ENCODE data around the gene SDK1.

The SDK1 gene

GRCh38 chr7:4139656-4140625 is 838.9 kb downstream of the SDK1 start:
- Histone ChIP-seq H3K4me2 (ENCODE audit: insufficient read depth, low read length) (no peak overlapping the region), H3K9me3 (ENCODE audit: insufficient read depth, low read length, severe bottlenecking) (no peaks in the 10 kb centered on the region), H3K36me3 (ENCODE audit: insufficient read depth, low read length) (no peaks in the 10 kb centered on the region), H3K4me3 (ENCODE audit: low read depth in 1 of 2, low read length in 2 of 2) (no peak overlapping the region), H3K27me3 (ENCODE audit: insufficient read depth, low read length, poor library complexity) (no peaks in the 10 kb centered on the region), H3K4me1 (ENCODE audit: insufficient read depth, low read length) (no peaks in the 10 kb centered on the region), H3K9ac (ENCODE audit: low read depth, low read length) (no peak overlapping the region), H3K27ac (ENCODE audit: low read length) (no peak overlapping the region), H4K20me1 (ENCODE audit: insufficient read depth, low read length) (no peaks in the 10 kb centered on the region), H2AFZ (ENCODE audit: low read depth, low read length) (no peak overlapping the region), H3K79me2 (ENCODE audit: insufficient read depth, low read length) (no peaks in the 10 kb centered on the region)
- ATAC-seq (ENCODE audit: insufficient read depth, low read depth) (no peak), DNase-seq (no peak)
- no peak for TF ChIP-seq EZH2 (IDR thresholded peaks at IDR 0.05; ENCODE audit: borderline replicate concordance, low read depth, low read length, severe bottlenecking)
- no peak for TF ChIP-seq CTCF (IDR thresholded peaks at IDR 0.05; ENCODE audit: borderline replicate concordance, extremely low read depth, low read length, poor library complexity, severe bottlenecking)

GRCh38 chr7:4140933-4141332 is 839.9 kb downstream of the SDK1 start:
- no peak for DNase-seq
- Histone ChIP-seq H3K4me1 (ENCODE audit: insufficient read depth, low read length) (no peaks in the 10 kb centered on the region), H3K9me3 (ENCODE audit: insufficient read depth, low read length, severe bottlenecking) (no peaks in the 10 kb centered on the region), H2AFZ (ENCODE audit: low read depth, low read length) (no peak overlapping the region), H3K4me2 (ENCODE audit: insufficient read depth, low read length) (no peak overlapping the region), H3K79me2 (ENCODE audit: insufficient read depth, low read length) (no peaks in the 10 kb centered on the region), H3K36me3 (ENCODE audit: insufficient read depth, low read length) (no peaks in the 10 kb centered on the region), H3K9ac (ENCODE audit: low read depth, low read length) (no peak overlapping the region), H3K27me3 (ENCODE audit: insufficient read depth, low read length, poor library complexity) (no peaks in the 10 kb centered on the region), H3K4me3 (ENCODE audit: low read depth in 1 of 2, low read length in 2 of 2) (no peak overlapping the region), H4K20me1 (ENCODE audit: insufficient read depth, low read length) (no peaks in the 10 kb centered on the region), H3K27ac (ENCODE audit: low read length) (no peak overlapping the region)
- ATAC-seq (ENCODE audit: insufficient read depth, low read depth) = no peak
- TF ChIP-seq CTCF (IDR thresholded peaks at IDR 0.05; ENCODE audit: borderline replicate concordance, extremely low read depth, low read length, poor library complexity, severe bottlenecking) = no peak

- Histone ChIP-seq H3K79me2 (ENCODE audit: insufficient read depth, low read length) (no peaks in the 10 kb centered on the region), H3K27ac (ENCODE audit: low read length) (no peak overlapping the region), H3K27me3 (ENCODE audit: insufficient read depth, low read length, poor library complexity) (no peaks in the 10 kb centered on the region), H4K20me1 (ENCODE audit: insufficient read depth, low read length) (no peaks in the 10 kb centered on the region), H3K36me3 (ENCODE audit: insufficient read depth, low read length) (no peaks in the 10 kb centered on the region), H3K9me3 (ENCODE audit: insufficient read depth, low read length, severe bottlenecking) (no peaks in the 10 kb centered on the region), H3K4me1 (ENCODE audit: insufficient read depth, low read length) (no peaks in the 10 kb centered on the region), H2AFZ (ENCODE audit: low read depth, low read length) (no peak overlapping the region), H3K4me2 (ENCODE audit: insufficient read depth, low read length) (no peak overlapping the region), H3K9ac (ENCODE audit: low read depth, low read length) (no peak overlapping the region), H3K4me3 (ENCODE audit: low read depth in 1 of 2, low read length in 2 of 2) (no peak overlapping the region)
- ATAC-seq (ENCODE audit: insufficient read depth, low read depth) (no peak), DNase-seq (no peak)
- TF ChIP-seq EZH2 (IDR thresholded peaks at IDR 0.05; ENCODE audit: borderline replicate concordance, low read depth, low read length, severe bottlenecking) = no peak
- TF ChIP-seq CTCF (IDR thresholded peaks at IDR 0.05; ENCODE audit: borderline replicate concordance, extremely low read depth, low read length, poor library complexity, severe bottlenecking) = no peak
Measured at GRCh38 chr7:4143006-4143405, 842.0 kb downstream of the SDK1 start.
